ENCODE results near the gene MED10. TPM values are rescaled to one million over a fixed set of nuclear protein-coding genes. Genes with fewer than 3 reads are reported as not detected.

MED10 gene
- total RNA-seq, 1 donor from 2014 or later: 31.8 TPM

GRCh38 chr5:6408627-6409446, 30.5 kb upstream of the MED10 start:
- no peak for ATAC-seq
- intact Hi-C loops (cut with DNase I): no loop called here

GRCh38 chr5:6408260-6408596, 29.9 kb upstream of the MED10 start:
- DNase-seq: no peak
- no peak for ATAC-seq
- no peak for TF ChIP-seq CTCF (IDR thresholded peaks at IDR 0.05)
- Histone ChIP-seq H3K9me3 (no peaks in the 10 kb centered on the region), H3K4me3 (no peak overlapping the region), H3K27me3 (peaks cover 5% of the 10 kb centered on the region), H3K27ac (no peak overlapping the region), H3K36me3 (no peaks in the 10 kb centered on the region), H3K4me1 (no peaks in the 10 kb centered on the region)
- intact Hi-C loops (cut with DNase I): no loop called here

More at GRCh38 chr5:6408627-6409446, 30.5 kb upstream of the MED10 start:
- DNase-seq: no peak
- no peak overlapping the region for H3K4me3 ChIP-seq
- H3K4me1 ChIP-seq: no peaks in the 10 kb centered on the region
- no peaks in the 10 kb centered on the region for H3K36me3 ChIP-seq
- no peak for TF ChIP-seq CTCF (IDR thresholded peaks at IDR 0.05)
- H3K27me3 ChIP-seq: peaks cover 5% of the 10 kb centered on the region
- no peak overlapping the region for H3K27ac ChIP-seq
- H3K9me3 ChIP-seq: no peaks in the 10 kb centered on the region

- no peak for DNase-seq
- ATAC-seq: no peak
Observed at GRCh38 chr5:6407558-6408259, 29.4 kb upstream of the MED10 start.

GRCh38 chr5:6405591-6405990, 27.2 kb upstream of the MED10 start:
- H3K9me3 ChIP-seq: no peaks in the 10 kb centered on the region
- H3K36me3 ChIP-seq: no peaks in the 10 kb centered on the region
- intact Hi-C loops (cut with DNase I): no loop called here
- no peak for TF ChIP-seq CTCF (IDR thresholded peaks at IDR 0.05)
- no peak overlapping the region for H3K4me3 ChIP-seq
- DNase-seq (no peak), ATAC-seq (no peak)
- H3K27me3 ChIP-seq: peaks cover 5% of the 10 kb centered on the region
- H3K27ac ChIP-seq: no peak overlapping the region
- H3K4me1 ChIP-seq: no peaks in the 10 kb centered on the region

More at GRCh38 chr5:6407558-6408259, 29.4 kb upstream of the MED10 start:
- TF ChIP-seq CTCF (IDR thresholded peaks at IDR 0.05): no peak
- Histone ChIP-seq H3K27ac (no peak overlapping the region), H3K9me3 (no peaks in the 10 kb centered on the region), H3K27me3 (peaks cover 5% of the 10 kb centered on the region), H3K4me3 (no peak overlapping the region), H3K4me1 (no peaks in the 10 kb centered on the region), H3K36me3 (no peaks in the 10 kb centered on the region)
- intact Hi-C loops (cut with DNase I): no loop called here

- Histone ChIP-seq H3K4me3 (no peak overlapping the region), H3K4me1 (no peaks in the 10 kb centered on the region), H3K27ac (no peak overlapping the region), H3K9me3 (no peaks in the 10 kb centered on the region), H3K27me3 (peaks cover 5% of the 10 kb centered on the region), H3K36me3 (no peaks in the 10 kb centered on the region)
- no peak for DNase-seq
- no peak for ATAC-seq
- intact Hi-C loops (cut with DNase I): no loop called here
- TF ChIP-seq CTCF (IDR thresholded peaks at IDR 0.05): no peak
Observed at GRCh38 chr5:6404129-6404528, 25.8 kb upstream of the MED10 start.

Measured in upper lobe of right lung (tissue), 1 donor.